Breast epithelium (tissue), 4 donors: ENCODE results near the gene CNTRL. TPM values are rescaled to one million over a fixed set of nuclear protein-coding genes. Genes with fewer than 3 reads are reported as not detected.

Experiments used
- DNase-seq, 2 donors: peaks; one replicate each; pipeline ENCODE4 v3.0.0-alpha.2; 2019; ENCODE audit warnings: low spot score in 2 of 2
- H3K27ac ChIP-seq, 2 donors: fragments of 200-600 bp; sonication (generic) in 1 of 2; one replicate each; pipeline ENCODE4 v1.5.1; 2016 to 2019; ENCODE audit warnings: mild to moderate bottlenecking in 1 of 2
- H3K27me3 ChIP-seq, 2 donors: fragments of 200-600 bp; sonication (generic) in 1 of 2; one replicate each; pipeline versions ENCODE4 v1.5.1 to v1.6.0; 2017 to 2019; ENCODE audit warnings: control low read depth in 1 of 2, mild to moderate bottlenecking in 1 of 2
- H3K36me3 ChIP-seq: fragments of 200-600 bp; one replicate; pipeline ENCODE4 v1.5.1; 2019
- H3K4me1 ChIP-seq, 2 donors: fragments of 200-600 bp; sonication (generic); one replicate each; pipeline ENCODE4 v1.5.1; 2016 to 2019; ENCODE audit warnings: control low read depth in 1 of 2
- H3K4me3 ChIP-seq, 3 donors: fragments of 200-600 bp; sonication (generic); 1 replicate in 2 of 3; 2 replicates in 1 of 3; pipeline ENCODE4 v1.5.1; 2016 to 2019; ENCODE audit warnings: mild to moderate bottlenecking in 3 of 3, moderate library complexity in 2 of 3
- H3K9me3 ChIP-seq, 2 donors: fragments of 200-600 bp; sonication (generic) in 1 of 2; one replicate each; pipeline ENCODE4 v1.5.1; 2016 to 2019; ENCODE audit warnings: control low read depth in 1 of 2
- CTCF ChIP-seq, 3 donors: fragments of 450-650 bp; IDR thresholded peaks; one replicate each; pipeline ENCODE4 v1.5.1; 2016 to 2017; ENCODE audit warnings: antibody characterized with exemption in 3 of 3, mild to moderate bottlenecking in 3 of 3, moderate library complexity in 3 of 3
- POLR2A ChIP-seq: fragments of 450-650 bp; IDR thresholded peaks from one replicate; pipeline ENCODE4 v1.6.1; 2016; ENCODE audit warnings: antibody characterized with exemption, mild to moderate bottlenecking, moderate library complexity
- POLR2AphosphoS5 ChIP-seq, 3 donors: sonication (generic); formaldehyde crosslinking; IDR thresholded peaks; one replicate each; pipeline ENCODE4 v1.6.1; 2017; ENCODE audit warnings: antibody characterized with exemption in 3 of 3
- intact Hi-C: fragments of 100-400 bp; cut with DNase I; formaldehyde crosslinking; loops from one replicate; pipeline ENCODE4 v1.15.1; 2023; ENCODE audit warnings: low total_unique reads
- total RNA-seq, 3 donors: library from RNA; depleted of rRNA; stranded (reverse); fragments of >200 nt; gene quantifications; one replicate each; pipeline ENCODE4 v1.1.0, GENCODE V29; 2016

CNTRL gene
- total RNA-seq, 3 donors from 2014 or later: 18.4 to 26.8 (median 22.9) TPM

GRCh38 chr9:121050128-121050988 is 24.4 kb upstream of the CNTRL start, which contains the start of gene C5:
C5 (minus strand) TSS chr9:121050275; CDS start chr9:121050246, 29 bp downstream.
- H3K27me3 ChIP-seq: no peaks in the 10 kb centered on the region
- no peak for DNase-seq
- TF ChIP-seq POLR2AphosphoS5 (IDR thresholded peaks at IDR 0.05): no peak
- TF ChIP-seq CTCF (IDR thresholded peaks at IDR 0.05): no peak
- no peak for TF ChIP-seq POLR2A
- H3K9me3 ChIP-seq: no peaks in the 10 kb centered on the region
- H3K4me3 ChIP-seq: no peak within 1 kb of the TSS
- intact Hi-C loops: no loop called here
- H3K4me1 ChIP-seq: no peaks in the 10 kb centered on the region
- no peaks in the 10 kb centered on the region for H3K36me3 ChIP-seq
- H3K27ac ChIP-seq: no peak within 1 kb of the TSS

GRCh38 chr9:121053544-121053943 is 21.2 kb upstream of the CNTRL start:
- Histone ChIP-seq H3K27ac (no peak overlapping the region), H3K9me3 (no peaks in the 10 kb centered on the region), H3K4me3 (no peak overlapping the region), H3K36me3 (no peaks in the 10 kb centered on the region), H3K4me1 (no peaks in the 10 kb centered on the region), H3K27me3 (no peaks in the 10 kb centered on the region)
- TF ChIP-seq POLR2AphosphoS5 (IDR thresholded peaks at IDR 0.05): no peak
- no peak for TF ChIP-seq POLR2A
- TF ChIP-seq CTCF (IDR thresholded peaks at IDR 0.05): no peak
- intact Hi-C loops: no loop called here
- DNase-seq: no peak

GRCh38 chr9:121055642-121056143 is 19.1 kb upstream of the CNTRL start:
- intact Hi-C loops: no loop called here
- H3K9me3 ChIP-seq: no peaks in the 10 kb centered on the region
- no peak for DNase-seq
- H3K27me3 ChIP-seq: no peaks in the 10 kb centered on the region
- TF ChIP-seq POLR2AphosphoS5 (IDR thresholded peaks at IDR 0.05) (no peak), CTCF (IDR thresholded peaks at IDR 0.05) (no peak), POLR2A (no peak)
- H3K4me1 ChIP-seq: no peaks in the 10 kb centered on the region
- no peaks in the 10 kb centered on the region for H3K36me3 ChIP-seq
- no peak overlapping the region for H3K27ac ChIP-seq
- H3K4me3 ChIP-seq: no peak overlapping the region

- no peaks in the 10 kb centered on the region for H3K4me1 ChIP-seq
- TF ChIP-seq POLR2AphosphoS5 (IDR thresholded peaks at IDR 0.05) (no peak), POLR2A (no peak), CTCF (IDR thresholded peaks at IDR 0.05) (no peak)
- DNase-seq: no peak
- H3K27ac ChIP-seq: no peak overlapping the region
- no peaks in the 10 kb centered on the region for H3K9me3 ChIP-seq
- no peaks in the 10 kb centered on the region for H3K27me3 ChIP-seq
- no peak overlapping the region for H3K4me3 ChIP-seq
- intact Hi-C loops: no loop called here
- no peaks in the 10 kb centered on the region for H3K36me3 ChIP-seq
Measured at GRCh38 chr9:121057821-121058220, 16.9 kb upstream of the CNTRL start.

GRCh38 chr9:121059513-121059912 is 15.2 kb upstream of the CNTRL start:
- no peak for DNase-seq
- no peak overlapping the region for H3K4me3 ChIP-seq
- no peaks in the 10 kb centered on the region for H3K4me1 ChIP-seq
- no peaks in the 10 kb centered on the region for H3K36me3 ChIP-seq
- no peak overlapping the region for H3K27ac ChIP-seq
- TF ChIP-seq POLR2A: no peak
- no peak for TF ChIP-seq CTCF (IDR thresholded peaks at IDR 0.05)
- TF ChIP-seq POLR2AphosphoS5 (IDR thresholded peaks at IDR 0.05): no peak
- H3K9me3 ChIP-seq: no peaks in the 10 kb centered on the region
- intact Hi-C loops: no loop called here
- no peaks in the 10 kb centered on the region for H3K27me3 ChIP-seq
